Activated CD8-positive, alpha-beta memory T cell treated with anti-CD3 and anti-CD28 coated beads for 4 hours (primary cell): ENCODE data around the gene ARHGEF7.
"Not testable (repeated sequence)": the region's sequence is repeated elsewhere in the genome, so short reads cannot be mapped to it uniquely, and the experiment has no call there.

Experiments
- DNase-seq, 2 donors: peaks; one replicate each; pipeline ENCODE4 v3.0.0-alpha.2; 2020; ENCODE audit warnings: low read depth in 2 of 2

Gene ARHGEF7

DNA sequence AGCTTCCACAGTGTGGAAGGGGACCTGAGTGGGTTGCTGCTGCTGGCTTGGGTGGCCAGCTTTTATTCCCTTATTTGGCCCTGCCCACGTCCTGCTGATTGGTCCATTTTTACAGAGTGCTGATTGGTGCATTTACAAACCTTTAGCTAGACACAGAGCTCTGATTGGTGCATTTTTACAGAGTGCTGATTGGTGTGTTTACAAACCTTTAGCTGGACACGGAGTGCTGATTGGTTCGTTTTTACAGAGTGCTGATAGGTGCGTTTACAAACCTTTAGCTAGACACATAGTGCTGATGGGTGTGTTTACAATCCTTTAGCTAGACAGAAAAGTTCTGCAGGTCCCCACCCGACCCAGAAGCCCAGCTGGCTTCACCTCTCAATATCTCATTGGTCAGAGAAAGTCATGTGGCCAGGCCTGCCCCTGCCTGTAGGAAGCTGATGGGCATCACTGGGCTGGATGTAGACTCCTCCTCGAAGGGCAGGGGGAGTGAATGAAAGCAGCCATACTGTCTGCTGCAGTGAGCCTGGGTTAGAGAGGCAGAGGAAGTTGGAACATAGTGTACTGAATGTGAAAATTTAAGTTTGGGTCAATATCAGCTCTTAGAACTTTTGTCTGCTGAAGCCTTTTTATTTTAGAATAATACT lies 83.7 kb downstream of the ARHGEF7 start:
- DNase-seq = not testable (repeated sequence)

- no peak for DNase-seq
These were observed 86.3 kb downstream of the ARHGEF7 start for GRCh38 chr13:111201304-111201940.

DNA sequence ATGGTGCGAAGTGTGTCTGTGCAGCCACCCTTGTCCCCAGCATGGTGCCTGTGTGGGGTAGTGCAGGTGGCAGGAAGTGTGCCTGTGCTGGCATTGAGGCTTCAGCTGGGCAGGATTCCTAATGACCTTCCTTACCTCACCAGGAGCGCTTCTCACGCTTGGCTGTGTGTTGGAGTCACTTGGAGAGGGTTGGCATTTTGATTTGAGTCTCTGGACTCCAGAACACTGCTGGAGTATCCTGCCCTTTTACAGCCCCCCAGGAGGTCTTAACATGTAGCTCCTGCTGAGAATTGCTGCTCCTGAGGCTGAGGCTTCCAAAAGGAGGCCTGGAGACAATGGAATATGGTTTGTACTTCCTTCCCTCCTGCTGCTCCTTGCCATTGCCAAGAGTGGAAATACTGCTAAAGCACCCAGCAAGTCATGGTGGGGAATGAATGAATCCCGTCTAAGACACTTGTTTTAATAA lies 87.1 kb downstream of the ARHGEF7 start:
- DNase-seq = no peak

GRCh38 chr13:111202745-111203144 lies 87.6 kb downstream of the ARHGEF7 start:
- no peak for DNase-seq

- no peak for DNase-seq
These were observed 88.8 kb downstream of the ARHGEF7 start for GRCh38 chr13:111203736-111204389.

GRCh38 chr13:111204438-111205177 lies 89.5 kb downstream of the ARHGEF7 start:
- DNase-seq = no peak

DNA sequence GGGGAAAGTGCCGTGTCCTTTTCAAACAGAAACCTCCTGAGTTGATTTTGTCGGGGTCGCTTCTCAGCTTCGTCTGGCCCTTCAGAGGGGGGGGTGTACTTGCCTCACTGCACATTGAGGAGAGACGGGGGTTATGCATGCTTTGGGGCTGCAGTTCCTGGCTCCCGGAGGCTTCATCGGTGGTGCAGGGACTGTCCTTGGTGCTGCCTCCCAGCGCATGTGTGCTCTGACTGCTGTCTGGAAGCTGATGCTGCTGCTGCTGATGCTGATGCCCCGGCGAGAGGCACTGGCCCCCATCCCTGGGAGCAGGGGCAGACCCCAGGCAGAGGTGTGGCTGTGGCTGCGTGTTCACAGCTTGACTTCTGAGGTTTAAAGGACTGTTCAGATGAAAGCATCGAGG lies 91.0 kb downstream of the ARHGEF7 start:
- DNase-seq = no peak

GRCh38 chr13:111209613-111210012 lies 94.5 kb downstream of the ARHGEF7 start:
- no peak for DNase-seq

DNA sequence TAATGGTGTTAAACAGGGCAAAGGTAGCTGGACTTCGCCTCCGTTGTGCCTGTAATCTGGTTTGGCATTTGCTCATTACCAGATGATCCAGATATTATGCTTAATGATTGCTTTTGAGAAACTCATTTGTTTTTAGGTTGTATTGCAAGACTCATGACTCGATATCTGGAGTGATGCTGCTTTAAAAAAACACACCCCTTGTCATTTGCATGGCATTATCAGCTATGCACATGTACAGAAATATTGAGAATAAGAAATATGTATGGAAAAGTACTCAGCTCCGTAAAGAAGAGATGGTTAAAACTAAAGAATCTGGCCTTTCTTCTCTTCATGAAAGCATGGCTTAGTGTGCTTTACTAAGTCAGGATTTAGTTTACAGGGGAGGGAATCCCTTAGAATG lies 95.0 kb downstream of the ARHGEF7 start:
- DNase-seq = no peak

DNA sequence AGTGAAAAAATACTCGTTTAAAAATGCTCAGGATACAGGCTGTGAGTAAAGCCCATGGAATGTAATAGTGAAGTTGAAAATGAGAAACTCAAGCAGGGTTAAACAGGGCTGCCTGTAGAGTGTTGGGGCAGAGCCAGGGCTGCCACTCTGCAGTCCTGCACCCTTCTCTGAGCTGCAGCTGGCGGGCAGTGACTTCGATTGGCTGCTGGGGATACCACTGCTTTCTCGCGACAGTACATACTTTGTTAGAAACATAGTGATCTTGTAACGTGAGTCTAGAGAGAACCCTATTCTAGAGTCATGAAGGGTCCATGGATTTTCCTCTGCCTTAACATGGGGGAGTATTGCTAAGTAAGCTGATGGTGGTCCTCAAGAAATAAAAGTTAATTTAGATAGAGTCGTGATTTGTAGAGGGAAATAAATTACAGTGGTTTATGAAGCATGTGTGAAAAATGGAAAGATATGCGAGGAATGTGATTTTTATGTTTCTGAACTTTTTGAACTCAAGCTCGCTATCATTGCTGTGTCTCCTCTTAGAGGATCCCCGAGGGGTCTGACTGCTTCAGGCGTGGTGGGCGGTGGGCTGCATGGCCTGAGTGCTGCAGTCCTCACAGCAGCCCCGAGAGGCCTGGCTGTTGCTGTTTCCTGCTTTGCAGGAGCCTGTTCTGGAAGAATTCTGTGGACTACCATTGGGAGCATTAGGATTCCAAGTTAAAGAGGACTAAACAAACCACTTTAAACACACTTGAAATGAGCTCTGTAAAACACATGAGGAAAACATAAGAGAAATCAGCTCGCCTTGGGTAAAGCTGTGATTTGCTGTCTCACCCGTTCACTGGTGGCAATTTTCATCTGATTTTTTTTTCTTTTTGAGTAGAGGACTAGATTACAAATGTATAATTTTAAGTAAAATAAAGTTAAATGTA lies 95.7 kb downstream of the ARHGEF7 start:
- DNase-seq = no peak

- DNase-seq = no peak
These were observed 96.8 kb downstream of the ARHGEF7 start for GRCh38 chr13:111211789-111212516.

GRCh38 chr13:111212517-111212873 lies 97.4 kb downstream of the ARHGEF7 start:
- DNase-seq = no peak

GRCh38 chr13:111213964-111214726 lies 99.0 kb downstream of the ARHGEF7 start:
- no peak for DNase-seq

DNA sequence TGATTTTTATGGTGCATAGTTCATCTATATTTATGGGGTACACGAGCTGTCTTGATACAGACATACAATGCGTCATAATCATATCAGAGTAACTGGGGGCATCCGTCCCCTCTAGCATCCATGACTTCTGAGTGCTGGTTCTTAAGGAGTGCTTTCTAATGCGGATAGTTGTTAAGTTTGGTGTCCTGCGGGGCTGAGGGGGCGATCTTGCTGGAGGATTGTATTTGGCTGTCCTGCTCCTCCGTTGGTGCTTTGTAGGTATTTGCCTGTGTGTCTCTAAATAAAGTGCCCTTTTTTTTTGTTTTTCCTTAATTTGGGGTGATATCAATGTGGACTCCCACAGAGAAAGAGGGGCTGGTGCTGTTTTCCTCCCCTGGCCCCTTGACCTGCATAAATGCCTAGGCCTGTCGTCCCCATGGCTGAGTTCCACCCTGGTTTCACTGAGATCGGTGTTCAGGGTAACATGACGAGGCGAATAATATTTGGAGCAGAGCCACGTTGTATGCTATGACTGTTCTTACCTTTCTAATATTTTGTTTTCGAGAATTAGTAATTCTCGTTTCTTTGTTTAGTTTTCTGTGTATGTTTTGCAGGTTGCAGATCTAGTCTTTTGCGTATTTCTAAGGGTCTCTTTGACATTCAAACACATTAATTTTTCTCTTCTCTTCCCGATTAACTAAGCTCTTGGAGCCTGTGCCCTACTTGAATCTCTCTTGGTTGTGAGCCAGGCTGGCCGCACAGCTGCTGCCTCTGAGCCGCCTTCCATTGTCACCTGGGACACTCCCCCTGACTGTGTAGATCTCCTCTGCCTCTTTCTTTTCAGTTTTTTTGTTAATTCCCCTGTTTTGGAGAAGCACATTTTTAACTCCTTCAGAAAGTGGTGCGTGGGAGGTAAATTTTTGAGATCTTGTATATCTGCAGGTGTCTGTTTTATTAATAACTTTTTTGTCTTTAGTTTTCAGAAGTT lies 100.3 kb downstream of the ARHGEF7 start:
- no peak for DNase-seq

DNA sequence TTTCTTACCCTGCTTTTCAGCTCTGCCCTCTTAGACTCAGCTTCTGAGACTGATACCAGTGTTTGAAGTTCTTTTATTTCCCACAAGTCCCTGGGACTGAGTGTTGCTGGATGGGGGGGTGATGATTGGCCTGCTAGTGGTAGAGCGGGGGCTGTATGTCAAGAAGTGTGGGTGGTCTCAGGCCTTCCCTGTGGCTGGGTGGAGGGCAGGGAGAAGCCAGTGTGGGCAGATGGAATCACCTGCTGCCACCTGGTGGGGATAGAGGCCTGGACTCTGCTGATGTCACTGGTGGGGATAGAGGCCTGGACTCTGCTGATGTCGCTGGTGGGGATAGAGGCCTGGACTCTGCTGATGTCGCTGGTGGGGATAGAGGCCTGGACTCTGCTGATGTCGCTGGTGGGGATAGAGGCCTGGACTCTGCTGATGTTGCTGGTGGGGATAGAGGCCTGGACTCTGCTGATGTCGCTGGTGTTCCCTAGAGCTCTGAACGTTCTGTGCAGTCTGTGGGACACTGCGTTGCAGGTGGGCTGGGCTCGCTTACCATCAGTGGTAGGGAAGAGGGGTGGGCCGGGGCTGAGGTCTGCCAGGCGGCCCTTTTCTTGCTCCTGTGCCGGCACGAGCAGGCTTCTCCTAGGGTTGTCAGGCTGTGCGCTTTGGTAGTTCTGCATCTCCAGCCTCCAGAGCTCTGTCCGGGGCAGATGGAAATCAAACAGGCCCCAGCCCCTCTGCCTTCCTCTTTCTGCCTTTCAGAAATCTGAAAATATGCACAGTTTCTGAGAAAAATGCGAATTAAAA lies 101.3 kb downstream of the ARHGEF7 start:
- peak in 1 of 2 donors; percentile 19 for DNase-seq

DNA sequence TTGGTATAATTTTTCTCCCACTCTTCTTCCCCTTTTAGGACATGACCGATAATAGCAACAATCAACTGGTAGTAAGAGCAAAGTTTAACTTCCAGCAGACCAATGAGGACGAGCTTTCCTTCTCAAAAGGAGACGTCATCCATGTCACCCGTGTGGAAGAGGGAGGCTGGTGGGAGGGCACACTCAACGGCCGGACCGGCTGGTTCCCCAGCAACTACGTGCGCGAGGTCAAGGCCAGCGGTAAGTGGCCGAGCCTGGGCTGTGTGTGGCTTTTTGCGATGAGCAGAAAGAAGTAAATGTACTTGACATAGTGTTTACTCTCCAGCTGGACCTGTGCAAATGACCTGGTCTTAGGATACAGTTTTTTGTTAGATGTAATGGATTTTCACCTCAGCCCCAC lies 102.5 kb downstream of the ARHGEF7 start:
- no peak for DNase-seq

- DNase-seq = no peak
These were observed 104.2 kb downstream of the ARHGEF7 start for GRCh38 chr13:111219280-111219679.

- DNase-seq = no peak
These were observed 104.8 kb downstream of the ARHGEF7 start for GRCh38 chr13:111219950-111220349.
